ENCODE data around the gene SPDYE4.

Gene SPDYE4

DNA sequence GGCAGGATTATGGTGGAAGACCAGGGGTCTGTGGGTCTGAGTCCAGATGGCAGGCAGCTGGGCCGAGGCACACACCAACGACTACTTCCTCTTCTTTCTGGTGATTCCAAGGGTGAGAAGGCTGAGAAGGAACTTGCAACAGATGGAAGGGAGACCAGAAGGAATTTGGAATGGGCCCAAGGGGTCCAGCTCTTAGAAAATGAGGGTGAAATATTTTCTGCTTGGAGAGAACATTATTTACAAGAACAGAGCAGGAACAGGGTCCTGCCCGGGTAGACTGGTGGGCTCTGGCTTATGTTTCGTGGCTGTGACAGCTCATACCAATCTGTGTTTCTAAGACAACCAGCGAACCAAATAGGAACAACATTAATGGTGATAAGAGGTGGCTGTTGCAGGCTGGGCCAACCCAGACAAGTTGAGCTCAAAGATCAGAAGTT is 50.3 kb downstream of the SPDYE4 start:
- peak; percentile 80 for DNase-seq

DNA sequence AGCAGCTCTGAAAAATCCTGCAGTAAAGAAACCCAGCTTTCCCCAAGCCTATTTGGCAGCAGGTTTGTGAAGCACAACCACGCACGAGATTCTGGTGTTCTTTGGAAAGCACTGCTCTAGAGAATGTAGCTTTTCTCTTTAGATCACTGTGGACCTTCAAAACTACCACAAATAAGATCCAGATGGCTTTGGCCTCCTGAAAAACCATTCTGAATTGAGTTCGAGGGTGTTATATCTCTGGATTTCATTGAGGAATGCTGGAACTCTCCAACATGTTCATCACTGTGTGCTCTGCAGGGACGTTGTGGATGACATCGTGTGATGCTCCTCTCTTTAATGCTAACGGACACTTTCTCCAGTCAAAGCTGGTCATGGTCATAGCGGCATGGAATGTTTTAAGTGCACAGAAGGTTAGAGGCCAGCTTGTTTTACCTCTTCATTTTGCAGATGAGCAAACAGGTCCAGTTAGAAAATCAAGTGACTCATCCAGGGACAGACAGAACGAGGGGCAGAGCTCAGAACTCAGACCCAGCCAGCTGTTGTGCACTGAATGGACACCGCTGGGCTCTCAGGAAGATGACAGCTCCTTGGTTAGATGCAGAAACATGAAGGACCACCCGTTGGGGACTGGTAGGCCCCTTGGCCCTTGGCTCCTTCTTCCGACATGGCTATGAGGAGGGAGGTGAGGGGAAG is 50.9 kb downstream of the SPDYE4 start:
- no peak for DNase-seq

GRCh38 chr17:8706431-8706830 is 51.9 kb downstream of the SPDYE4 start:
- DNase-seq: no peak

GRCh38 chr17:8705427-8705826 is 52.9 kb downstream of the SPDYE4 start:
- no peak for DNase-seq

- no peak for DNase-seq
These were observed 55.3 kb downstream of the SPDYE4 start for GRCh38 chr17:8703001-8703400.

- DNase-seq: no peak
These were observed 56.6 kb downstream of the SPDYE4 start for GRCh38 chr17:8701754-8702153.

DNA sequence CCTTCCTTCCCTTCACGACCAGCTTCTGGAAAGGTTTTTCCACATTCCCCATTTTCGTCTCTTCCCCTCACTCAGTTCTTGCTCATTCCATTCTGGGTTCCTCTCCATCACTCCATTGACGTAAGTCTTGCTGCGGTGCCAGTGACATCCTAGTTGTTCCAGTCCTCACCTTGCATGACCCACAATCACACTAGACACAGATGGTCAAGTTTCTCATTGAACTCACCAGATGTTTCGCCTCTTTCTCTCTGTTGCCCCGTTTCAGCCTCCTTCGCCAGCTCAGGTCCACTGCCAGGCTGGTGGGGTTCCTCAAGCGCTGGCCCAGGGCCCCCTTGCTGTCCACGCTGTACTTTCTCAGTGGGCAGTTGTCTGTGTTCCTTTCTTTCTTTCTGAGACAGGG is 57.1 kb downstream of the SPDYE4 start:
- DNase-seq: no peak

Data from MV-4-11 (cell line).